Stimulated activated CD4-positive, alpha-beta T cell treated with anti-CD3 and anti-CD28 coated beads, TNF-alpha, amount 100 ng/mL, for 1 hour (primary cell): ENCODE measurements around the gene SMCR8.
"Not testable (repeated sequence)": the region's sequence is repeated elsewhere in the genome, so short reads cannot be mapped to it uniquely, and the experiment has no call there.

Experiments
- DNase-seq, 3 donors: peaks; one replicate each; pipeline ENCODE4 v3.0.0-alpha.2; 2020; ENCODE audit warnings: low read depth in 3 of 3, low spot score in 1 of 3

Gene SMCR8

GRCh38 chr17:18361837-18362697 lies 47.0 kb downstream of the SMCR8 start:
- DNase-seq, result no peak

GRCh38 chr17:18362698-18363100 lies 47.6 kb downstream of the SMCR8 start:
- DNase-seq, result no peak

- peak; percentile 70 to 81 (median 76) for DNase-seq
These were observed 48.3 kb downstream of the SMCR8 start, which contains the start of gene SHMT1 for GRCh38 chr17:18363101-18364049. Gene SHMT1, minus strand, starts transcription at chr17:18363550. Its CDS starts 7,569 bp downstream, at chr17:18355981.

GRCh38 chr17:18364166-18364565 lies 49.1 kb downstream of the SMCR8 start:
- no peak for DNase-seq

GRCh38 chr17:18368946-18369345 lies 53.9 kb downstream of the SMCR8 start:
- no peak for DNase-seq

GRCh38 chr17:18370761-18371160 lies 55.7 kb downstream of the SMCR8 start:
- DNase-seq, result no peak

GRCh38 chr17:18371455-18371854 lies 56.4 kb downstream of the SMCR8 start:
- DNase-seq, result no peak

- not testable (repeated sequence) for DNase-seq
These were observed 58.1 kb downstream of the SMCR8 start for GRCh38 chr17:18373181-18373580.

- DNase-seq, result no peak
These were observed 59.1 kb downstream of the SMCR8 start for GRCh38 chr17:18374216-18374615.
